Myometrial cell (primary cell): ENCODE results near the gene SLFN13. TPM values are rescaled to one million over a fixed set of nuclear protein-coding genes. Genes with fewer than 3 reads are reported as not detected.

ENCODE experiments used
- total RNA-seq: library from RNA; depleted of rRNA; stranded (reverse); fragments of >200 nt; gene quantifications from 2 replicates; pipeline ENCODE4 v1.2.3, GENCODE V29; 2015

SLFN13 gene
- 0.86 and 3.4 TPM in 2 replicates for total RNA-seq

GRCh38 chr17:35448214-35448898 is at the start of gene SLFN13:
TSS of gene SLFN13 (minus strand) at chr17:35448766. CDS start at chr17:35445680, 3,086 bp downstream.

GRCh38 chr17:35432176-35433074 is 16.1 kb downstream of the SLFN13 start, which contains the start of gene SLFN12:
TSS of gene SLFN12 (minus strand) at chr17:35432500. CDS start at chr17:35423028, 9,472 bp downstream.

Other genes with a start within 250 kb of the SLFN13 start
- gene SLFN5, start 205.7 kb downstream of the SLFN13 start, total RNA-seq, result 33.2 and 47.9 TPM in 2 replicates
- gene SLFN11, start 75.1 kb downstream of the SLFN13 start, total RNA-seq, result 65.2 and 93.8 TPM in 2 replicates
- 18.5 and 24.6 TPM in 2 replicates for gene SLFN12, start 16.3 kb downstream of the SLFN13 start, total RNA-seq
- not detected in 2 replicates for gene SLFN12L, start 88.9 kb upstream of the SLFN13 start, total RNA-seq
- not detected in 2 replicates for gene SLFN14, start 112.1 kb upstream of the SLFN13 start, total RNA-seq
- 5.5 and 7.2 TPM in 2 replicates for gene PEX12, start 129.8 kb upstream of the SLFN13 start, total RNA-seq
- 81.6 and 104 TPM in 2 replicates for gene AP2B1, start 138.6 kb upstream of the SLFN13 start, total RNA-seq